NK-92 treated with Interleukin-12 subunit alpha and Interleukin-12 subunit beta, amount 100 ng/mL, for 24 hours (cell line): ENCODE results near the gene TTLL5.
A peak's percentile ranks its signal among the peaks of the same experiment; 100 is the strongest.
"Not testable (repeated sequence)": the region's sequence is repeated elsewhere in the genome, so short reads cannot be mapped to it uniquely, and the experiment has no call there.

Experiments
- DNase-seq: peaks from one replicate; lab custom pipeline; 2025; lab: John Stamatoyannopoulos, UW

TTLL5 gene

GRCh38 chr14:75648066-75648838 is 12.8 kb upstream of the TTLL5 start:
- no peak for DNase-seq

- DNase-seq, result no peak
Observed at GRCh38 chr14:75649337-75649736, 11.7 kb upstream of the TTLL5 start.

- no peak for DNase-seq
Observed at GRCh38 chr14:75649773-75650172, 11.3 kb upstream of the TTLL5 start.

GRCh38 chr14:75650253-75651058 is 10.6 kb upstream of the TTLL5 start:
- DNase-seq, result no peak

GRCh38 chr14:75653563-75653962 is 7.5 kb upstream of the TTLL5 start:
- no peak for DNase-seq

- DNase-seq, result peak; percentile 49
Observed at GRCh38 chr14:75654127-75654732, 6.8 kb upstream of the TTLL5 start.

GRCh38 chr14:75655235-75655634 is 5.8 kb upstream of the TTLL5 start:
- no peak for DNase-seq

GRCh38 chr14:75657331-75657730 is 3.7 kb upstream of the TTLL5 start:
- DNase-seq, result no peak

GRCh38 chr14:75658957-75659356 is 2.1 kb upstream of the TTLL5 start:
- DNase-seq, result no peak

- no peak for DNase-seq
Observed at GRCh38 chr14:75660238-75660629, 812 bp upstream of the TTLL5 start.

GRCh38 chr14:75661499-75661814 is 411 bp downstream of the TTLL5 start:
- DNase-seq, result no peak

- DNase-seq, result no peak
Observed at GRCh38 chr14:75662966-75663365, 1.9 kb downstream of the TTLL5 start.

- DNase-seq, result no peak
Observed at GRCh38 chr14:75667099-75667765, 6.2 kb downstream of the TTLL5 start.

GRCh38 chr14:75672605-75673192 is 11.7 kb downstream of the TTLL5 start:
- no peak for DNase-seq

- no peak for DNase-seq
Observed at GRCh38 chr14:75673345-75674035, 12.4 kb downstream of the TTLL5 start.

- no peak for DNase-seq
Observed at GRCh38 chr14:75675265-75675960, 14.4 kb downstream of the TTLL5 start.

- no peak for DNase-seq
Observed at GRCh38 chr14:75685910-75686309, 24.9 kb downstream of the TTLL5 start.

- DNase-seq, result no peak
Observed at GRCh38 chr14:75689012-75689411, 28.0 kb downstream of the TTLL5 start.

GRCh38 chr14:75690010-75690409 is 29.0 kb downstream of the TTLL5 start:
- no peak for DNase-seq

GRCh38 chr14:75695025-75695424 is 34.0 kb downstream of the TTLL5 start:
- not testable (repeated sequence) for DNase-seq

- DNase-seq, result no peak
Observed at GRCh38 chr14:75697386-75697785, 36.3 kb downstream of the TTLL5 start.
